HG02759 (cell line): ENCODE results near the gene RAB44.

ENCODE experiments used
- ATAC-seq: cut with Tn5 transposase; IDR thresholded peaks from one replicate; pipeline ENCODE4 v1.9.1; 2021; ENCODE audit warnings: mild to moderate bottlenecking, moderate library complexity; ENCODE audit not compliant: unreplicated experiment

The RAB44 gene

GRCh38 chr6:36666826-36667591 lies 30.6 kb upstream of the RAB44 start:
- ATAC-seq: peak; percentile 72

DNA sequence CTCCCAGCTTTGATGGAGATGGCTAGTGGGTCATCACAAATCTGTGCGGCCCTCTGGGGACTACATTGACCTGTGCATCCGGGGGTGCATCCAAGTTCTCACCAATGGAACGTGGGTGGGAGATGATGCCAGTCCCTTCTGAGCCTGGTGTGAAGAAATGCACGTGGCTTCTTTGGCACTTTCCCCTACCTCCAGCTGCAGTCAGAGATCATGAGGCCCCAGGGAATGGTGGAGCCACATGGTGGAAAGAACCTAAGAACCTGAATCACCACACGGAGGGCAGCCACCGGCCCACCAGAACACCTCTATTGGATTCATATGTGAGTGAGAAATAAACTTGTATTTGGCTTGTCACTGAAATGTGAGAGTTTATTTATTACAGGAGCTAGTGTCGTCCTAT lies 29.0 kb upstream of the RAB44 start:
- no peak for ATAC-seq

DNA sequence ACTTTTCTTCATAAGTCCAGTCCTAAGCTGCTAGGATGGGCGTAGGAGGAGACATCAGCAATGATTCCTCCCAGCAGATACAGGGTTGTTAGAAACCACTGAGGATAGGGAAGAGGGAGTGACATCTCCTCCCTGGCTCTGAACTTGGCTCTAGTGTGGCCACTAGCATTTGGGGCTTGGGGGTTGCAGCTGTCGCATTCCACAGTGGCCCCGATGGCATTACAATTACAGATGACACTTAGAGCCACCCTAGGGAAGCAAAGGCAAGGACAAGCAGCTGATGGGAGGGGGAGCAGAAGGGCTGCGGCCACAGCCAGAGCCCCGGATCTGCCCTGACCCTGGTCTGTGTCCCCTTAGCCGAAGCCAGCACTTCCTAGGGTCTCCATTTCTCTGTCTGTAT lies 28.6 kb upstream of the RAB44 start:
- ATAC-seq: no peak

- no peak for ATAC-seq
Observed at GRCh38 chr6:36670271-36670670, 27.4 kb upstream of the RAB44 start.

- ATAC-seq: no peak
Observed at GRCh38 chr6:36671687-36672375, 25.8 kb upstream of the RAB44 start.

DNA sequence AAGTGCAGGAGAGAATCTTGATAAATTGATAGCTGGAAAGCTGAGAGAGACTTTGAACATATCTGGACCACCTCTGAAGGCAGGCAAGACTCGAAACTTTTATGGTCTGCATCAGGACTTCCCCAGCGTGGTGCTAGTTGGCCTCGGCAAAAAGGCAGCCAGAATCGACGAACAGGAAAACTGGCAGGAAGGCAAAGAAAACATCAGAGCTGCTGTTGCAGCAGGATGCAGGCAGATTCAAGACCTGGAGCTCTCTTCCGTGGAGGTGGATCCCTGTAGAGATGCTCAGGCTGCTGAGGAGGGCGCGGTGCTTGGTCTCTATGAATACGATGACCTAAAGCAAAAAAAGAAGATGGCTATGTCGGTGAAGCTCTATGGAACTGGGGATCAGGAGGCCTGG lies 23.7 kb upstream of the RAB44 start:
- no peak for ATAC-seq

GRCh38 chr6:36674942-36675341 lies 22.7 kb upstream of the RAB44 start:
- ATAC-seq: no peak

- ATAC-seq: no peak
Observed at GRCh38 chr6:36676141-36677058, 21.2 kb upstream of the RAB44 start.

DNA sequence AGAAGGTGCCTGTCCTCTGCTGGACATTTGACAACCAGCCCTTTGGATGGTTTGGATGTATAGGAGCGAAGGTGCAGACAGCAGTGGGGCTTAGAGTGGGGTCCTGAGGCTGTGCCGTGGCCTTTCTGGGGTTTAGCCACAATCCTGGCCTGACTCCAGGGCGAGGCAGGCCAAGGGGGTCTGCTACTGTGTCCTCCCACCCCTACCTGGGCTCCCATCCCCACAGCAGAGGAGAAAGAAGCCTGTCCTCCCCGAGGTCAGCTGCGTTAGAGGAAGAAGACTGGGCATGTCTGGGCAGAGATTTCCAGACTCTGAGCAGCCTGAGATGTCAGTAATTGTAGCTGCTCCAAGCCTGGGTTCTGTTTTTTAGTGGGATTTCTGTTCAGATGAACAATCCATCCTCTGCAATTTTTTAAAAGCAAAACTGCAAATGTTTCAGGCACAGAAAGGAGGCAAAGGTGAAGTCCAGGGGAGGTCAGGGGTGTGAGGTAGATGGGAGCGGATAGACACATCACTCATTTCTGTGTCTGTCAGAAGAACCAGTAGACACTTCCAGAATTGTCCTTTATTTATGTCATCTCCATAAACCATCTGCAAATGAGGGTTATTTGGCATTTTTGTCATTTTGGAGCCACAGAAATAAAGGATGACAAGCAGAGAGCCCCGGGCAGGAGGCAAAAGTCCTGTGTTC lies 20.4 kb upstream of the RAB44 start:
- ATAC-seq: no peak

- ATAC-seq: no peak
Observed at GRCh38 chr6:36677753-36678487, 19.7 kb upstream of the RAB44 start.

- ATAC-seq: peak; percentile 61
Observed at GRCh38 chr6:36678488-36679042, 19.1 kb upstream of the RAB44 start, which contains the start of gene CDKN1A. Gene CDKN1A (plus strand): TSS chr6:36678714. CDS start chr6:36684102, 5,388 bp downstream.

- ATAC-seq: no peak
Observed at GRCh38 chr6:36679043-36679833, 18.4 kb upstream of the RAB44 start.

DNA sequence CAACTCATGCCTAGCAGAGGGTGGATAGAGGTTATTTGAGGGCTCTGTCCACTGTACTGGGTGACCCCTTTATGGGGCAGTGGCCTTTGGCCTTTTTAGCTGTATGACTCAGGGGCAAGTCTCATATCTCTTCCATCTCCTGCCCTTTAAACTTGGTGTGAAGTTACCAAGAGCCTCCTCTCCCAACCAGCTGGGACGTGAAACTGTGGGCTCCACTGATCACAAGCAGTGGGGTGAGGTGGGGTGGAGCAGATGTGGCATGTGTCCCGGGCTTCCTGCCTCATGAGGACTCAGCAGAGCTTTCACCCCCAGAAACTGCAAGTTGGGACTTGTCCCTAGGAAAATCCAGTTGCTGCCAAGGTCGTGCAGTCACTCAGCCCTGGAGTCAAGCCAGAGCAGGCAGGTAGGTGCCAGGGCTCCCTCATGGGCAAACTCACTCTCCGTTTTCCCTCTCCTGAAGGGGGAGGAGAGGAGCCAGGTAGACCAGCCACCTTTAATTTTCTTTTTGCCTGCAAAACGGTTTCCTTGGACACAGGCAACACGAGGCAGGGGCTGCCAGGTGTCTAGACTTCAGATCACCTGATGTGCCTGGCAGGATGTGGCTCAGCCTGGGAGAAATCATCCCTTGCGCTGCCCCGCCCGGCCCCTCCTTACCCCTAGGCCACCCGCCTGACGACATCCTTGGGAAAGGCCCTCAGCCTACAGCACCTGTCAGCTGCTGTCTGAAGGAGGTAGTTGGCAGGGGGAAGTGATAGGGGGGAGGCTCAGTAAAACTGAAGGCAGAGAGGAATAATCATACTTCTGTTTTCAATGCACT lies 15.1 kb upstream of the RAB44 start:
- ATAC-seq: peak; percentile 34

- ATAC-seq: no peak
Observed at GRCh38 chr6:36683145-36683655, 14.4 kb upstream of the RAB44 start.

GRCh38 chr6:36683656-36684446 lies 13.8 kb upstream of the RAB44 start:
- ATAC-seq: no peak

DNA sequence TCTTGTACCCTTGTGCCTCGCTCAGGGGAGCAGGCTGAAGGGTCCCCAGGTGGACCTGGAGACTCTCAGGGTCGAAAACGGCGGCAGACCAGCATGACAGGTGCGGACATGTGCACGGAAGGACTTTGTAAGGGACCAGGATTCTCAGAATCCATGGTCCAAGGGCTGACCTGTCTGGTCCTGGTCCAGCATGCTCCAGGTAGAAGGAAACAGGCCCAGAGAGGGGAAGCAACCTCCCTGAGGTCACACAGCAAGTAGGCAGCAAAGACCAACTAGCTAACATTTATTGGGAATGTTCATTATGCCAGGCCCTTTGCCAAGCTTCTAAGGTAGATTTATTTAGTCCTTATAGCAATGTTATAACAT lies 13.2 kb upstream of the RAB44 start:
- no peak for ATAC-seq
